ENCODE results near the gene GTPBP8. TPM values are rescaled to one million over a fixed set of nuclear protein-coding genes. Genes with fewer than 3 reads are reported as not detected.

Gene GTPBP8
- total RNA-seq, 4 donors from 2014 or later = 19.9 to 37.2 (median 22.8) TPM

DNA sequence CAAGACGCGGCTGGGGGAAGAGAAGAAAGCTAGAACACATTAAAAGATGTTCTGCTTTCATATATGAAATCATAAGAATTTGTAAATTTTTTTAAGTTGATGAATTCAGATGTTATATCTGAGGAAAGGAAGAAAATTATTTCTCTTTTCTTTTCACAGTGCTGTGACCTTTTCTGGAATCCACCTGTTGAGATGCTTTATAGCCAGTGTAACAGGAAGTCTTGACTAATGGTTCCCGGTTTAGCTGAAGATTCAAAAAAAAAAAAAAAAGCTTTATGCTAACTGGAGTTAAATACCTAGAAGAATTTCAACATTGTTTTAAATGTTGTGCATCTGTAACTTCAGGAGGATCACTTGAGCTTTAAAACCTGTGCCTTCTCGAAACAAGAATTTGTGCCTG, 9.9 kb downstream of the GTPBP8 start:
- TF ChIP-seq, protein P1, sequence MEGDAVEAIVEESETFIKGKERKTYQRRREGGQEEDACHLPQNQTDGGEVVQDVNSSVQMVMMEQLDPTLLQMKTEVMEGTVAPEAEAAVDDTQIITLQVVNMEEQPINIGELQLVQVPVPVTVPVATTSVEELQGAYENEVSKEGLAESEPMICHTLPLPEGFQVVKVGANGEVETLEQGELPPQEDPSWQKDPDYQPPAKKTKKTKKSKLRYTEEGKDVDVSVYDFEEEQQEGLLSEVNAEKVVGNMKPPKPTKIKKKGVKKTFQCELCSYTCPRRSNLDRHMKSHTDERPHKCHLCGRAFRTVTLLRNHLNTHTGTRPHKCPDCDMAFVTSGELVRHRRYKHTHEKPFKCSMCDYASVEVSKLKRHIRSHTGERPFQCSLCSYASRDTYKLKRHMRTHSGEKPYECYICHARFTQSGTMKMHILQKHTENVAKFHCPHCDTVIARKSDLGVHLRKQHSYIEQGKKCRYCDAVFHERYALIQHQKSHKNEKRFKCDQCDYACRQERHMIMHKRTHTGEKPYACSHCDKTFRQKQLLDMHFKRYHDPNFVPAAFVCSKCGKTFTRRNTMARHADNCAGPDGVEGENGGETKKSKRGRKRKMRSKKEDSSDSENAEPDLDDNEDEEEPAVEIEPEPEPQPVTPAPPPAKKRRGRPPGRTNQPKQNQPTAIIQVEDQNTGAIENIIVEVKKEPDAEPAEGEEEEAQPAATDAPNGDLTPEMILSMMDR (IDR thresholded peaks at IDR 0.05; ENCODE audit: low read depth) = no peak

DNA sequence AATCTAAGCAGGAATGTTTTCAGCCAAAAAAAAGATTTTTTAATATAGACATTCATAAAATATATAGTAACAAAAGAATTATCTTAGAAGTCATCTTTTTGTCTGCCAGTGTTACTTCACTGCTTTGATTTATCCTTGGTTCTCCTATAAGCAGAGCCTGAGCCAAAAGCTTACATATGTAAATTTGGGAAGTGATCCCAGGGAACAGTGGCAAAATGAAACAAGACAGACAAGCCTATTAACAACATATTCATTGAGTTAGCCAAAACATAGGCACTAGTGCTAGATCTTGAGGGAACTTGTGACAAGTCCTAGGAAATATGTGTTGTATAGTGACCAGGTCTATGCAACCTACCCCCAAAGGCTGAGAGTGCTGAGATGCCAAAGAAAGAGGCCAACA, 11.3 kb downstream of the GTPBP8 start:
- TF ChIP-seq, protein P1 (IDR thresholded peaks at IDR 0.05; ENCODE audit: low read depth) = no peak

DNA sequence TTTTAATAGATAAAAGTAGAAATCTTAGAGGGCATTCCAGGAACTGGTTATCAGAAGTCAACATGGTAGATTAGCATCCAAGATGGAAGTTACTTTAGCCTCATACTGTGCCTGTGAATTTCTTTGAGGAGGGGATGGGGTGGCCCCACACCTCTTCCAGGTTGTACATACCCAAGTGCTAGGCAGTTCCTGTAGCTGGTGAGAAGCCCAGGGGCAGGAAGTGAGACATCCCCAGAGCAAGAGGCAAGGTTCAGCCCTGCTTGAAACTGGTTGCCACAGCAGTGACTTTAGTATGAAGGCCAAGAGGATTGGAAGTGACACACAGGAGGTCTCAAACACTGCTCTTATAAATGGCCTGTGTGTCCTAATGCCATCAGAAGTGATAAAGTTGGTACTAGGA, 11.9 kb downstream of the GTPBP8 start:
- TF ChIP-seq, protein P1 (IDR thresholded peaks at IDR 0.05; ENCODE audit: low read depth) = no peak

DNA sequence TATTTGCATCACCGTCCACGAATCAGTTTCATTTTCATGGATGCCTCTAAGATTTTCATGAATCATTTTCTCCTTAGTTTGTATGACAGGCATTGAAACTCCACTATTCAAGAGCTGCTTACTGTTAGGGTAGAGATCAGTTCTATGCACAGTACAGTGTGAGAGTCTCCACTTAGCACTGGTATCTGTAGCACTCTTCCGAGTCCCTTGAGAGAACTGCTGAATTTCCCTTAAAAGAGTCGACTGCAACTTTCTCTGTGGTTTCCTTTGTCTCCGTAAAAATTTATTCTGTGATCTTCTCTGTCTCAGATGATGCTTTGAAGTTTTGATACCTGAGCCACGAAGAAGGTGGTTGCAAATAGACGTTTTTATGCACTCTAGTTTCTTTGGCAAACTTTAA, 14.8 kb downstream of the GTPBP8 start:
- TF ChIP-seq, protein P1 (IDR thresholded peaks at IDR 0.05; ENCODE audit: low read depth) = no peak

DNA sequence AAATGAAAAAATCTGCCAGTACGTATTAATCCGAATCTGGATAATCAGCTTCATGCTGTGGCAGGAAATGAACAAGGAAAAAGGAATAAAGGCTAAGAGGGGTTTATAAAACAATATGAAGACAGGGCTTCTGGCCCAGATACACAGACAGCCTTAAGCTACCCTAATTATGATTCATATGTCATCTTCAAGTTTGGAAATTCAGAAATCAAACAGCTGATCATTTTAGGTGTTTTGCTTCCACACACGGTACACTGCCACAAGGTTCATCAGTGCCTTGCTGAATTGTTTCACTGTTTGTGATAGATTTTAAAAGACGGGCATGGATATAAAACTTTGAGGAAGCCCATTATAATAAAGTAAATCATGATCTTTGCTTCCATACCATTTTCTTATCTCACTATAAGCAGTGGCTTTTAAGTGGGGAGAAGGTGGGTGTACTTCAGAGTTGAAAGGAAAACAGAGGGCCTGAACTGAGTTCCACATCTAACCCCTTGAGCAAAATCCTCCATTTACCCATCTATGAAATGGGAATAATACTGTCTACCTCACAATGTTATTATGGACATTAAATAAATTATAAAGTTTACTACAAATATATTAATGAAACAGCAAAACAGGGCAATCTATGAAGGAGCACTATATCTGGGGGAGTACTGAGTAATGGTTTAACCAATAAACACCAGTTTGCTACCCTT, 15.7 kb downstream of the GTPBP8 start:
- TF ChIP-seq, protein P1 (IDR thresholded peaks at IDR 0.05; ENCODE audit: low read depth) = no peak

DNA sequence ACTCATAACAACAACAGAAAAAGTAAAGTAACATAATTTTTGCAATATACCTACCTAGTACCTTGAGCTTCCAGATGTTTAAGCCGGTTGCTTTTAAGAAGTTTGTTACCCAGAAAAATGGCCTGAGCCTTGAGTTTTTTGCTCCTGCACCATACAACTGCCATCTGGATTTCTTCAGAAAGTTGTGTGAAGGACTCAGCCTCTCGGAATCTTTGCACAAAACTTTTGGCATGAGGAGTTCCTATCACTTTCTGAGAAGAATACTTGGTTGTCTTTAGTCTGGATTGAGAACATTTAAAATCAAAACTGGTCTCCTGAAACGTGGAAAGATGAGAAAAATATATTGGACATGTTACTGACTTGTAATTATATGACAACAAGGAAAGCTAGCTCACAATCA, 17.3 kb downstream of the GTPBP8 start:
- TF ChIP-seq, protein P1 (IDR thresholded peaks at IDR 0.05; ENCODE audit: low read depth) = no peak

DNA sequence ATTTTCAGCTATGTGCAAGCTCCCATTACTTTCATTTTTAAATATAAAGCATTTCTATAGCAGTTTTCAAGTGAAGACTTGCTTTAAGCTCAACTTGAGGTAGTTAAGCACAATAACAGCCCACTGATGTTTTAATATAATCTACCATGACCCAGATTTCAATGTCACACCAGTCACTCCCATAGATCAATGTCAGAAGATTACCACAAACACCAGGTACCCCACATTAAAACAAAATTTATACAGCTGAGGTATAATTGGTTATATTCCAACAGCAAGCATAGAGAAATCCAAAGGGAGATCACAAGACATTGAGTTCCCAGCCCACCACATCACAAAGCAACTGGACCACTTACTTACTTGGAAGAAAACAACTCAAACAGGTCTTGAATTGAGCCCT, 22.8 kb downstream of the GTPBP8 start:
- TF ChIP-seq, protein P1 (IDR thresholded peaks at IDR 0.05; ENCODE audit: low read depth) = no peak

Data from subcutaneous adipose tissue (tissue), 4 donors.